Forelimb muscle (tissue), 1 donor: Measurements from ENCODE around the gene SPON1. TPM values are rescaled to one million over a fixed set of nuclear protein-coding genes. Genes with fewer than 3 reads are reported as not detected.
"Not testable (repeated sequence)": the region's sequence is repeated elsewhere in the genome, so short reads cannot be mapped to it uniquely, and the experiment has no call there.

Experiments
- DNase-seq: peaks from one replicate; pipeline ENCODE4 v3.0.0-alpha.2; 2013; ENCODE audit warnings: low read depth
- polyA plus RNA-seq: library from polyadenylated mRNA; unstranded; fragments of 120-200 nt; gene quantifications from one replicate; pipeline ENCODE4 v1.2.1, GENCODE V29; 2013; ENCODE audit not compliant: insufficient read length

Gene SPON1
- polyA plus RNA-seq, 1 donor: 18.9 TPM

GRCh38 chr11:14124886-14125285, 162.4 kb downstream of the SPON1 start:
- DNase-seq: no peak

- no peak for DNase-seq
Measured at GRCh38 chr11:14125529-14125928, 163.0 kb downstream of the SPON1 start.

- DNase-seq: no peak
Measured at GRCh38 chr11:14127679-14128078, 165.2 kb downstream of the SPON1 start.

- DNase-seq: no peak
Measured at GRCh38 chr11:14132312-14132711, 169.8 kb downstream of the SPON1 start.

- no peak for DNase-seq
Measured at GRCh38 chr11:14133381-14133780, 170.9 kb downstream of the SPON1 start.

- no peak for DNase-seq
Measured at GRCh38 chr11:14136561-14136960, 174.0 kb downstream of the SPON1 start.

GRCh38 chr11:14137284-14137683, 174.8 kb downstream of the SPON1 start:
- no peak for DNase-seq

- DNase-seq: no peak
Measured at GRCh38 chr11:14140991-14141390, 178.5 kb downstream of the SPON1 start.

- no peak for DNase-seq
Measured at GRCh38 chr11:14141676-14142075, 179.2 kb downstream of the SPON1 start.

- DNase-seq: no peak
Measured at GRCh38 chr11:14144934-14145333, 182.4 kb downstream of the SPON1 start.

- peak; percentile 36 for DNase-seq
Measured at GRCh38 chr11:14148653-14149273, 186.2 kb downstream of the SPON1 start.

- DNase-seq: no peak
Measured at GRCh38 chr11:14149683-14150082, 187.2 kb downstream of the SPON1 start.

- no peak for DNase-seq
Measured at GRCh38 chr11:14150878-14151277, 188.4 kb downstream of the SPON1 start.

- not testable (repeated sequence) for DNase-seq
Measured at GRCh38 chr11:14154103-14154502, 191.6 kb downstream of the SPON1 start.

GRCh38 chr11:14158393-14158792, 195.9 kb downstream of the SPON1 start:
- DNase-seq: no peak

- no peak for DNase-seq
Measured at GRCh38 chr11:14163576-14163975, 201.1 kb downstream of the SPON1 start.

- not testable (repeated sequence) for DNase-seq
Measured at GRCh38 chr11:14173679-14174078, 211.2 kb downstream of the SPON1 start.

- DNase-seq: no peak
Measured at GRCh38 chr11:14179116-14179820, 216.7 kb downstream of the SPON1 start.

- no peak for DNase-seq
Measured at GRCh38 chr11:14181121-14181520, 218.6 kb downstream of the SPON1 start.

GRCh38 chr11:14182833-14183364, 220.4 kb downstream of the SPON1 start:
- DNase-seq: no peak

GRCh38 chr11:14184028-14184940, 221.8 kb downstream of the SPON1 start:
- no peak for DNase-seq

GRCh38 chr11:14185461-14185860, 222.9 kb downstream of the SPON1 start:
- no peak for DNase-seq
